OCI-LY3 (cell line): ENCODE measurements around the gene CCBE1.

Experiments
- EZH2phosphoT487 ChIP-seq: fragments of 200-600 bp; shearing (Covaris generic); IDR thresholded peaks from 2 replicates; pipeline ENCODE4 v1.6.1; 2018; ENCODE audit warnings: antibody characterized with exemption, mixed run types, low read depth
- TF ChIP-seq, protein P1 (sequence below): fragments of 200-600, 300-600 bp; sonication (generic); IDR thresholded peaks from 2 replicates; pipeline ENCODE4 v1.5.1; 2014; ENCODE audit warnings: antibody characterized with exemption, low read length, low read depth

DNA sequence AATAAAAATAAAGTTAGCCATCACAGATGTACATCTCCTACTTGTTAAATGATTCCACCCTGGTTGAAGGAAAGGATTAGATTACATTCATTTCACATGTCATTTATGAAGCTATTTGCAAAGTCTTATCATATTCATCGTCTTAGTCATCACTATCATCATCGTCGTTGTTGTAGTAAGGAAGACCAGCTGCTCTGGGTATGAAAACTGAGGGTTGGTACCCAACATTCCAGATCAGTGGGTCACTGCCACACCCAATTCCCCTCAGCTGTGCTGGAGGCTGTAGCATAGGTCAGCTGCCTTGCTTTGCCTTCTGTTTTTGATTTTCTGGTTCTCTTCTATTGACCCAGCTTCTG is 20.9 kb upstream of the CCBE1 start:
- TF ChIP-seq EZH2phosphoT487, result no peak
- TF ChIP-seq, protein P1, sequence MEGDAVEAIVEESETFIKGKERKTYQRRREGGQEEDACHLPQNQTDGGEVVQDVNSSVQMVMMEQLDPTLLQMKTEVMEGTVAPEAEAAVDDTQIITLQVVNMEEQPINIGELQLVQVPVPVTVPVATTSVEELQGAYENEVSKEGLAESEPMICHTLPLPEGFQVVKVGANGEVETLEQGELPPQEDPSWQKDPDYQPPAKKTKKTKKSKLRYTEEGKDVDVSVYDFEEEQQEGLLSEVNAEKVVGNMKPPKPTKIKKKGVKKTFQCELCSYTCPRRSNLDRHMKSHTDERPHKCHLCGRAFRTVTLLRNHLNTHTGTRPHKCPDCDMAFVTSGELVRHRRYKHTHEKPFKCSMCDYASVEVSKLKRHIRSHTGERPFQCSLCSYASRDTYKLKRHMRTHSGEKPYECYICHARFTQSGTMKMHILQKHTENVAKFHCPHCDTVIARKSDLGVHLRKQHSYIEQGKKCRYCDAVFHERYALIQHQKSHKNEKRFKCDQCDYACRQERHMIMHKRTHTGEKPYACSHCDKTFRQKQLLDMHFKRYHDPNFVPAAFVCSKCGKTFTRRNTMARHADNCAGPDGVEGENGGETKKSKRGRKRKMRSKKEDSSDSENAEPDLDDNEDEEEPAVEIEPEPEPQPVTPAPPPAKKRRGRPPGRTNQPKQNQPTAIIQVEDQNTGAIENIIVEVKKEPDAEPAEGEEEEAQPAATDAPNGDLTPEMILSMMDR, result no peak
